NCI-H146 (cell line): ENCODE measurements around the gene FAR2.
"Not testable (repeated sequence)": the region's sequence is repeated elsewhere in the genome, so short reads cannot be mapped to it uniquely, and the experiment has no call there.

Source experiments
- DNase-seq: peaks from one replicate; lab custom pipeline; 2025; lab: John Stamatoyannopoulos, UW

FAR2 gene

DNA sequence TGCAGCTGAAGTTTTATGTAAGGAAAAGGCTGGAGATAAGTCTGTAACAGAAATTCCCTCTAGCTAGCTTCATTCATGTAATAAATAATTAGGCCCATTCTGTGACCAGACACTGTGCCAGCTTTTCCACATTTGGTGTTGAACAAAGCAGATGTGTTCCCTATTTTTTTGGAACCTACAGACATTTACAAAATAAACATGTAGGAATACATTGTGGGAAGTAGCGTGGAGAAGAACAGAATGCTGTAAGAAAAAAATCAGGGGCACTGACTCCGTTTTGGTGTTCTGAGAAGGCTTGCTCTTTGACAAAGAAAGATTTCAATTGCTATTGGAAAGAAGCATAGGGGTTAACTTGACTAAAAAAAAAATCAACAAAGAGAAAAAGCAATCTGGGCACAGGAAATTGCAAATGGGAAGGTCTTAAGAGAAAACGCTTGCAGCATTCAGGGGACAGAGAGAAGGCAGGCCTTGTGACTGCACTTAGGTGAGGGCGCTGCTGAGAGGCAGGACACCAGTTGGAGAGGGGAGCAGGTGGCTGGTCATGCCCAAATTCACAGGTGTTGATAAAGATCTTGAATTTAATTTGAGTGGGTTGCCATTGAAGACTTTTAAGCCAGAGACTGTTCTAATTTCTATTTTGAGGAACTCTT, 4.0 kb downstream of the FAR2 start:
- no peak for DNase-seq

- DNase-seq, result no peak
Observed at GRCh38 chr12:29155079-29155478, 6.0 kb downstream of the FAR2 start.

GRCh38 chr12:29157486-29157946, 8.4 kb downstream of the FAR2 start:
- DNase-seq, result no peak

DNA sequence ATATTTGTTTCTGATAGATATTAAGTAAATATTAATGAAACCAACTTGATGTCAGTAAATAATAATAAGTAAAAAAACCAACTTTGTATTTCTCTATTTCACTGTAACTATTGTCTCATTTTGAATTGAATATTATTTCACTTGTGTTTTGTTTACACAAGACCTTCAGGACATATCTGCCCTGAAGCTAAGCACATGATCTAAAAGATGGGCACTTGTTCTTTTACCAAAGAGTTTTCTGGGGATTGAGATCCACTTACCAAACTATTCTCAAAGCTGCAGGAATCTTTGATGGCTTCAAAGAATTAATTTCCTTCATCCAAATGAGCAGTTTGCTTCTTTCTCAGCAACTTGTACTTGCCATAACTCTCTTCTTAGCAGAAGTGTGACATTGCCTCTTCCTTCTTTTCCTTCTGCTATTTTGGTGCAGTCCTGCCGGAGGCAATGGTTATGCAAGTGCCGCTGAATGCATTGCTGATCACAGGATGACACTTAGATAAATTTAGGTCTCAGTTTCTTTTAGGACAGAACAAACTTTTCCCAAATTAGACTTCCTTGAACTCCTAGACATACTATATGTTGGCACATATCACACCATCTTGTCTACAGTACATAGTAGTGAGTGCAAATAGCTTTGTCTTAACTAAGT, 9.2 kb downstream of the FAR2 start:
- DNase-seq, result no peak

GRCh38 chr12:29159661-29160060, 10.6 kb downstream of the FAR2 start:
- DNase-seq, result no peak

- no peak for DNase-seq
Observed at GRCh38 chr12:29160230-29160629, 11.2 kb downstream of the FAR2 start.

GRCh38 chr12:29163146-29163545, 14.1 kb downstream of the FAR2 start:
- DNase-seq, result no peak

DNA sequence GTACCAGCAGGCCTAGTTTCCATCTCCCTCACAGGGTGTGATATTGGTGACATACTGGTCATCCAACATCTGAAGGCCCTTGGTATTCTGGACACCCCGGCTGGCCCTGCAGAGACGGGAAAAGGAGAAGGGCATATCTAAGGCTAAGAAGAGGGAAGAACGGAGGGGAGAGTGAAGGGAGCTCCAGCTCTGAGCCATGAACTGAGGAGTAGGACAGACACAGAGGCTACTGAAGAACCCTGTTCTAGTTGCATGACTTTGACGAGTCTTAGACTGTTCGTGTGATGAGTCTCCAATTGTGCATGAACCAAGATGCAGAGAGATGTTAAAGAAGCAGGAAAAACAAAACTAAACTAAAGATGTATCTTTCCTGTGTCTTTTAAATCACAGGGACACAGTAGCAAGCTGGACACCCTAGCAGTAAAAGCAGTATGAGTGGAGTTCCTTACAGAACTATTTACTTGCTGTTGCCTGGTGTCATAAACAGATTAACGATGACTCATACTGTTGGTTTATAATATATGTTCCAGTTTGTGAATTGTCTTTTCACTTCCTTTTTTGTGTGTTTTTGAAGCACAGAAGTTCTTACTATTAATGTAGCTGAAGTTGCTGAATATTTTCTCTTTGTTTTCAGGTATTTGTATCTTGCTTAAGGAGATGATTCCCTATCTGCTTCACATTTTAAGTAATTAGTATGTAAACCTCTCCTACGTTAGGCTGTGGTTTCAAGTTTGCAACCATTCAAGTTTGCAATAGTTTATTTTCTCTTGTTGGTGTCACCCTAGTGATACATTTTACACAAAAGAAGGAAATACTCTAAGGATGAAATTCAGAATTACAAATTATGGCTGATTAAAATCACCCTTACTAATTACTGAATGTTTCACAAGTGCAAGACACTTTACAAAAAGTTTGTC, 15.7 kb downstream of the FAR2 start:
- DNase-seq, result no peak

DNA sequence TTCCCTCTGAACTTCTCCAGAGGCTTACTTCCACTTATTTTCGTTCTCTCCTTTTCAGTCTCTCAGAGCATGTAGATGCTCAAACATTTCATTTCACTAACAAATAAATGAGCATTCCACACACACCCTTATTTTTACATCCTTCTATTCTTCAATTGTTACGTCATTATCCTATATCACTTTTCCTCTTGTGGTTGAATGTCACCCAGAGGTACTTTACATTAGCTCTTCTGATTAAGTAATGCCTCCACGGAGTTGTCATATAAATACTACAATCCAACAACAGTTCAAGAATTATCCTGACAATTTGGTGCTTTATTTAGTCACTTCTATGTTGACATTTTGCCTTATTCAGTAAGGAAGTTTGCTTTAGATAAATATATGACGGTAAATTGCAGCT, 18.4 kb downstream of the FAR2 start:
- DNase-seq, result no peak

GRCh38 chr12:29167988-29168387, 18.9 kb downstream of the FAR2 start:
- no peak for DNase-seq

GRCh38 chr12:29169978-29170377, 20.9 kb downstream of the FAR2 start:
- not testable (repeated sequence) for DNase-seq

DNA sequence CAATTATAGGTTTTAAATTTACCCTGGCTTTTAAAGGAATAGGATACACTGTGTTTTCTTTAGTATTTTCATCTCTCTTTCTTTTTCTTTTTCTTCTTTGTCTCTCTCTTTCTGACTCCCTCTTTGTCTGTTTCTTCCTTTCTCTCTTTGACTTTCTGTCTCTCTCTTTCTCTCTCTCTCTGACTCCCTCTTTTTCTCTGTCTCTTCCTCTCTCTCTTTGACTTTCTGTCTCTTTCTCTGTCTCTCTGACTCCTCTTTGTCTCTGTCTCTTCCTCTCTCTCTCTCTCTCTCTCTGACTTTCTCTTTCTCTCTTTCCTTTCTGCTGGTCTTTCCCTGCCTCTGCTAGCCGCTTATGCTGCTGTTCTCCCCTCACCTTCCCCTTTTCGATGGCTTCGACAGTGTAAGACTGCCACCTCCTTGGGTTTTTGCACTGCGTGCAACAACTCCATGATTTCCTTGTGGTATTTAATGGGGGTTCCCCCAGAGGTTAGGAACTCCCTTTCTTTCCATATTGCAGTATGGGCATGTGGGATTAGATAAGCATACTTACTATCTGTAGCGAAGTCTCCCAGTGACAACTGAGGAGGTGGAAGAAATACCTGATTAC, 21.5 kb downstream of the FAR2 start:
- not testable (repeated sequence) for DNase-seq

- DNase-seq, result no peak
Observed at GRCh38 chr12:29171421-29172258, 22.6 kb downstream of the FAR2 start.

DNA sequence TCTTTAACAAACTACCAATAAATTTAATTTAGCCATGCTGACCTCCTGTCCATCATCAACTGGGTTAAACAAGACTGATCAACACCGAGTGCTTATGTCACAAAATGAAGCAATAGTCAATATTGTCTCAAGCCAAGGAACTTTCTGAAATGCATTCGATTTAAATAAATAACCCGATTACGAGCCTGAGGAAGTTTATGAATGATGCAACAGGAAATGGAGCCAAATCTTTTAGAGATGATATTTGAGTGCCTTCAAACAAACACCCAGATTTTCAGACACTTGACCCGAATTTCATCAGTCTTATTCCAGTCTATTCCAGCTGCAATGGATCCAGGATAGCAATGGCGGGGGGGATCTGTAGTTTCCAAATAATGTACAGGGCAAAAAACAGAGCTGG, 27.9 kb downstream of the FAR2 start:
- no peak for DNase-seq

- DNase-seq, result not testable (repeated sequence)
Observed at GRCh38 chr12:29182247-29182646, 33.2 kb downstream of the FAR2 start.

- DNase-seq, result no peak
Observed at GRCh38 chr12:29187756-29188155, 38.7 kb downstream of the FAR2 start.

- DNase-seq, result no peak
Observed at GRCh38 chr12:29191267-29191850, 42.3 kb downstream of the FAR2 start.

DNA sequence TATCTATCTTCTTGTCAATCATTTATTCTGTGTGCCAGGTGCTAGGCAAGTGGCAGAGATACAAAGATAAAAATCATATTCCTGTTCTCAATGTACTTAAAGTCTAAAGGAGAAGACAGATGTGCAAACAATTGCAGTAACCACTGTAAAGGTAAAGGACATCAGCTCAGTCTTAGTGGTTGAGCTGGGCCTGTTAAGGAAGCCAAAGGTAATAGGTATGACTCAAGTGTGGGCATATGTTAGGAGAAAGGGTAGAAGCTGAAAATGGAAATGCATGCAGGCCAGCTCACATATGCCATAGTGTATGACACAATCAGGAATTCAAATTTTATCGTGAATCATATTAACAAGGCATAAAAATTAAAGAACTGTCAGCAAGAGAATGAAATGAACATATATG, 49.8 kb downstream of the FAR2 start:
- no peak for DNase-seq

- DNase-seq, result peak; percentile 75
Observed at GRCh38 chr12:29200586-29200985, 51.5 kb downstream of the FAR2 start.

- no peak for DNase-seq
Observed at GRCh38 chr12:29201296-29201695, 52.2 kb downstream of the FAR2 start.

DNA sequence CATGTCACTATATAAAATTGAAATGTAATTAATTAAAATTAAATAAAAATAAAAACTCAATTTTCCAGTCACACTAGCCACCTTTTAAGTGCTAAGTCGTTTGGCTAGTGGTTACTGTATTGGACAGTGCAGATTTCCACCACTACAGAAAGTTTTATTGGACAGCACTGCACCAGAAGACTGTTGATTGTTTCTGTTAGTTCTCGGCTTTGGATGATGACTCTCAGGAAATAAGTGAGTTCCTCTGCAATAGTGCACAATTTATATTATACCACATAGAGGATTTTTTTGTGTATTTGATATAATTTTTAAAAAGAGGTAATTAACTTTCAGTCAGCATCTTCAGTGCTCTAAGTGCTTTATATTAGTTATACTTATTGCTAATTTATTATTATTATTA, 52.7 kb downstream of the FAR2 start:
- DNase-seq, result no peak
